Activated T-helper 1 cell treated with Interleukin-2 at 50 U/mL for 16 hours (primary cell): ENCODE measurements around the gene TCN2.
"Not testable (repeated sequence)": the region's sequence is repeated elsewhere in the genome, so short reads cannot be mapped to it uniquely, and the experiment has no call there.

Experiments
- DNase-seq: peaks from one replicate; pipeline ENCODE4 v3.0.0-alpha.2; 2020; ENCODE audit warnings: low read depth

The TCN2 gene

DNA sequence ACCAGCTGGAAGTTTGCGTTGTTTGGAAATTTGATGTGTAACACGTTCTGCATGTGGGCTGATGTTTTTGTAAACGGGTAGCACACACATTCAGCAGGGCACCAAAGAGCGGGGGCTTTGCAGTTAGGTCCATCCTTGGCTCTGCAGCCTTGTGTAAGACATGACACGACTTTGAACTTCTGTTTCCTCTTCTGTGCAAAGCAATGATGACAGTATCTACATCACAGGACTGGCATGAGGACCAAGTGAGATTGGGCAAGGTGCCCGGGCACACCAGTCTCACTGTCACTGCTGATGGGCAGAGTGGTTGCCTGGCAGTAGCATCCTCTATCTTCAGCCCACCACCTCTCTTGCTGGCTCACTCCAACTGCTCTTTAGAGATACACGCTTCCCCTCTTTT lies 3.3 kb downstream of the TCN2 start:
- no peak for DNase-seq

DNA sequence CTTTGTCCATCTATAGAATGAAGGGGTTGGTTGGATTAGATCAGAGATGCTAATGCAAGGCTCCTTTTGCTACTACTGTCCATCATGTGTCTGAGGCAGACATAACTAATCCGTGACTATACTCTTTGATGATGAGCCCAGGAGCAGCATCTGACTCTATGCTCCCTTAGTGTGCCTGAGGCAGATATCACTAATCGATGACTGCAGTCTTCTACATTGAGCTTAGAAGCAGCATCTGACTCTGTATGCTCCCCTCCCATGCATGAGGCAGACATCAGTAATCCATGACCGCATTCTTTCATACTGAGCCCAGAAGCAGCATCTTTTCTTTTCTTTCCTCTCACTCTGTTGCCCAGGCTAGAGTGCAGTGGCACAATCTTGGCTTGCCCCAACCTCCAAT lies 4.2 kb downstream of the TCN2 start:
- DNase-seq: no peak

DNA sequence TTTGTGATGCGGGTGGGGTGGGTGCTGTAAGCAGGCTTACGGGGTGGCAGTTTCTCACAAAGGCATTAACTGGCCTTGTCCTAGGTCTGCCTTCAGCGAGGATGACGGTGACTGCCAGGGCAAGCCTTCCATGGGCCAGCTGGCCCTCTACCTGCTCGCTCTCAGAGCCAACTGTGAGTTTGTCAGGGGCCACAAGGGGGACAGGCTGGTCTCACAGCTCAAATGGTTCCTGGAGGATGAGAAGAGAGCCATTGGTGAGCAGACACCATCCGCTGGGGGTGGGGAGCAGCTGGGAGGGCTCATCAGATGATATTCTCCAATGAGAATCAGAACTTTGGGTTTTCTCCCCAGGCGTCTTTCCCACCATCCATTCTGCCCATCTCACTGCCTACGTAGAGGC lies 5.8 kb downstream of the TCN2 start:
- no peak for DNase-seq

GRCh38 chr22:30614268-30614667 lies 7.3 kb downstream of the TCN2 start:
- DNase-seq: no peak

- DNase-seq: no peak
These were observed 7.9 kb downstream of the TCN2 start for GRCh38 chr22:30614879-30615278.

GRCh38 chr22:30615543-30615954 lies 8.6 kb downstream of the TCN2 start:
- no peak for DNase-seq

GRCh38 chr22:30617819-30618218 lies 10.8 kb downstream of the TCN2 start:
- DNase-seq: no peak

DNA sequence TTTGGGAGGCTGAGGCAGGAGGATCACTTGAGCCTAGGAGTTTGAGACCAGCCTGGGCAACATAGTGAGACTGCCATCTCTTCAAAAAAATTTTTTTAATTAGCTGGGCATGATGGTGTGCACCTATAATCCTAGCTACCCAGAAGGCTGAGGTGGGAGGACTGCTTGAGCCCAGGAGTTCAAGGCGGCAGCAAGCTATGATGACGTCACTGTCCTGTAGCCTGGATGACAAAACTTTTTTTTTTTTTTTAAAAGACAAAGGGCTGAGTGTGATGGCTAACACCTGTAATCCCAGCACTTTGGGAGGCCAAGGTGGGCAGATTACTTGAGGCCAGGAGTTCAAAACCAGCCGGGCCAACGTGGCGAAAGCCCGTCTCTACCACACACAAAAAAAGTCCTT lies 12.9 kb downstream of the TCN2 start:
- not testable (repeated sequence) for DNase-seq

GRCh38 chr22:30626413-30626812 lies 19.4 kb downstream of the TCN2 start:
- DNase-seq: no peak

DNA sequence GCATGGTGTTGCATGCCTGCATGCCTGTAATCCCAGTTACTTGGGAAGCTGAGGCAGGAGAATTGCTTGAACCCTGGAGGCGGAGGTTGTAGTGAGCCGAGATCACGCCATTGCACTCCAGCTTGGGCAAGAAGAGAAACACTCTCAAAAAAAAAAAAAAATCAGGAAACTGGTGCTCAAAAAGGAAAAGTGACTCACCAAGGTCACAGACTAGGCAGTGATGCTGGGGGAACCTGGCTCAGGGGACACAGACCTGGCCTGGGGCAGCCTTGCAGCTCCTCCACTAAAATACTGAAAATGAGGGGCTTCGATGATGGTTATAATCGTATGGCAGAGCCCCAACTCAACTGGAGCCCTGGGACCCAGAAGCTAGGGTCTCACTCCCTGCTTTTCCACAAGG lies 20.5 kb downstream of the TCN2 start:
- DNase-seq: no peak

DNA sequence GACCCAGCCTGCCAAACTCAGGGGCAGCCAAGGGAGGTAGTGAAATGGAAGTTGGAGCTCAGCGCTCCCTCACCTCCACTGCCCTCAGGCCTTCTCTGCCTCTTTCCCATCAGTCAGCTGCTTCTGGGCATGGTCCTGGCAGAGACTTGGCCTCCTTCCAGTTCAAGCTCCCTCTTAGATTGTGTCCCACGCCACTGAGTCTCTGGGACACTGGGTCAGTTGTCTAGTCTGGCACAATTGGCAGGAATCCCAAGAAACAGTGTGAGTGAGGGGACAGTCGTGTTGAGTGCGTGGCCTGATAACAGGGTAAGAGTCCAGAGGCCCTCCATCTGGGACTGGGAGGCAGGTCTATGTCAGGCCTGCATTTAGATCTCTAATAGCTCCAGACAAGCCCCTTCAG lies 21.5 kb downstream of the TCN2 start:
- no peak for DNase-seq

DNA sequence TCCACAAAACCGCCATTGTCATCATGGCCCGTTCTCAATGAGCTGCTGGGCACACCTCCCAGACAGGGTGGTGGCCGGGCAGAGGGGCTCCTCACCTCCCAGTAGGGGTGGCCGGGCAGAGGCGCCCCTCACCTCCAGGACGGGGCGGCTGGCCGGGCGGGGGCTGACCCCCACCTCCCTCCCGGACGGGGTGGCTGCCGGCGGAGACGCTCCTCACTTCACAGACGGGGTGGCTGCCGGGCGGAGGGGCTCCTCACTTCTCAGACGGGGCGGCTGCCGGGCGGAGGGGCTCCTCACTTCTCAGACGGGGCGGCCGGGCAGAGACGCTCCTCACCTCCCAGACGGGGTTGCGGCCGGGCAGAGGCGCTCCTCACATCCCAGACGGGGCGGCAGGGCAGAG lies 24.5 kb downstream of the TCN2 start:
- DNase-seq: not testable (repeated sequence)

DNA sequence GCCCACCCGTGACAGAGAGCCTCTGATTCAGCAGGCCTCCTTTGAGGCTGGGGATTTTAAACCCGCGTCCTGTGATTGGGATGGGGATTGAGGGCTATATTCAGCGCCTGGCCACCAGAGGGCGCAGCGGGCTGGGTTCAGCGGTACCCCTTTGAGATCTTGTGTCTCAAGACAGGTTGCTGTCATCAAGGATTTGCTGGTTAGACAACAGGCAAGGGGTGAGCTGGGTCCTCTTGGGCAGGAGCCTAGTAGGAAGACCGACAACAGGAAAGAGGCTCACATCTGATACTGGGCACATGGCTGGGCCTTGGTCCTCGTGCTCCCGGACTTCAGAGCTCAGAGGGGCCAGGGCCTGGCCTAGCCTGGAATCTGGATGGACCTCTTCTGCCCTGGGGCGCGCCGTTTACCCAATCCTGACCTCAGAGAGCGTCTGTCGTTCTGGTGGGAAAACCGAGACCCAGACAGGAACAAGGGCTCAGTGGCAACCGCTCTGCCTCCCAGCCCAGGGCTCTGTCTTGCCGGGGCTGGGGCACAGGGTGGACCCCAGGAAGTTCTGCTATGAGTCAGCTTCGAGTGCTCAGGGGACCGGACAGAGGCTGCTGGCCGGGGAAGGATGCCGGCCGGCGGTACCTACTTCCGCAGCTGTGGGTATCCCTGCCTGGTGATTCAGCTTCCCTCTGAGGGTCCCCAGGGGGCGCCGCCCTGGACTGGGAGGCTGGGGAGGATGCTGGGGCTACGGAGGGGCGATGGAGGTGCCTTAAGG lies 27.7 kb downstream of the TCN2 start:
- DNase-seq: peak; percentile 82

GRCh38 chr22:30635273-30636225 lies 28.6 kb downstream of the TCN2 start, which contains the start of gene SLC35E4:
SLC35E4 (plus strand) TSS chr22:30635781; CDS start chr22:30636451, 670 bp downstream.
- DNase-seq: peak; percentile 94

DNA sequence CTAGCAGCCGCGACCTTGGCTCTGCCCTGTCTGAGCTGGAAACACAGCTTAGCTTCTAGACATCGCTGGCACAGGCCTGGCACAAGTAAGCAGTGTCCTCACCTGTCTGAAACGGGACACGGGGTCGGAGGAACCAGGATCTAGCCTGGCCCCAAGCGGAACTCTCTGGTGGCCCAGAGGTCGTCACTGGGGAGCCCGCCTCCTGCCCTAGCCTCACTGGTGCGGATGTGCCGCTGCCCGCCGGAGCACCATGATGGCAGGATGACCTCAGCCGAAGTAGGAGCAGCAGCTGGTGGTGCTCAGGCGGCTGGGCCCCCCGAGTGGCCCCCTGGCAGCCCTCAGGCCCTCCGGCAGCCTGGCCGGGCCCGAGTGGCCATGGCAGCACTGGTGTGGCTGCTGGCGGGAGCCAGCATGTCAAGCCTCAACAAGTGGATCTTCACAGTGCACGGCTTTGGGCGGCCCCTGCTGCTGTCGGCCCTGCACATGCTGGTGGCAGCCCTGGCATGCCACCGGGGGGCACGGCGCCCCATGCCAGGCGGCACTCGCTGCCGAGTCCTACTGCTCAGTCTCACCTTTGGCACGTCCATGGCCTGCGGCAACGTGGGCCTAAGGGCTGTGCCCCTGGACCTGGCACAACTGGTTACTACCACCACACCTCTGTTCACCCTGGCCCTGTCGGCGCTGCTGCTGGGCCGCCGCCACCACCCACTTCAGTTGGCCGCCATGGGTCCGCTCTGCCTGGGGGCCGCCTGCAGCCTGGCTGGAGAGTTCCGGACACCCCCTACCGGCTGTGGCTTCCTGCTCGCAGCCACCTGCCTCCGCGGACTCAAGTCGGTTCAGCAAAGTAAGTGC lies 29.5 kb downstream of the TCN2 start:
- DNase-seq: no peak

DNA sequence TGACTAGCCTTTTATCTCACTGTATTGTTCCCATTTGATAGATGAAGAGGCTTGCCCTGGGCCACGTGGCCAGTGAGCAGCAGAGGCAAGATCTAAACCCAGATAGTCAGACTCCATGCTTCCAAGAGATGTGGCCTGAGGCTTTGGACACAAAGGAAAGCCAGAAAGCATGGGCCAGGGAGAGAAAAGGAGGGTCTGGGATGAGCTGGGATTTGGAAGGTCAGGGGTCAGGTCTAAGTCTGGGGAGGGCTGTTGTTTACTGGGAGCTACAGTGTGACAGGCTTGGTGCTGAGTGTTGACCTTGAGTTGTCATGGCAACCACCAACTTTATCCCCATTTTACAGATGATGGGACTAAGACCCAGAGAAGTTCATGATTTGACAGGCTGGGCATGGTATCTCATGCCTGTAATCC lies 30.7 kb downstream of the TCN2 start:
- DNase-seq: no peak

- DNase-seq: no peak
These were observed 33.4 kb downstream of the TCN2 start for GRCh38 chr22:30640361-30640760.

DNA sequence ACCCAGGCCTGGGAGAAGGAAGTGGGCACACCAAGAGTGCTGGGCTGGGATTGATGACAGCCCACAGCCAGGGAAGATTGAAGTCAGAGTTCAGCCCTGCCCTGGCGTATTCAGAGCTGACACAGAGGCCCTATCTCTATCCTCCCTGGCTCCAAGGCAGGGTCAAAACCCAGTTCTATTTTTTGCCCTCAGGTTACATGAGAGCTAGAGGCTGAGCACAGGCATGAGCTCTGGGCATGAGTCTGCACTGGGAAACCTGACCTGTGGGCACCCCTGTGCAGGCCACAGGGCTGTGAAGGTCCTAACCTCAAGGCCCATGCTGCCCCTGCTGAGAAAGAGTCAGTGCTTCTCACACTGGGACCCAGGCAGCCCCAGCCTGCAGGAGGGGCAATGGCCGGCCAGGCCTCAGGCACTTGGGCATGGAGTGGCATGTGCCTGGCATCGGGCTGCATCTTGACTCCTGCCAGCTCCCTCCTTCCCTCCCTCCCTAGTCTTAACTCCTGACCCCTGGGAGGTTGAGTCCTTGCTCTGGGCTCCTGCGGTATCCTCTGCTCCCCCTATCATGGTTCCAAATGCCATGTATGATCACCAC lies 34.0 kb downstream of the TCN2 start:
- no peak for DNase-seq

- no peak for DNase-seq
These were observed 36.3 kb downstream of the TCN2 start for GRCh38 chr22:30643055-30643875.

DNA sequence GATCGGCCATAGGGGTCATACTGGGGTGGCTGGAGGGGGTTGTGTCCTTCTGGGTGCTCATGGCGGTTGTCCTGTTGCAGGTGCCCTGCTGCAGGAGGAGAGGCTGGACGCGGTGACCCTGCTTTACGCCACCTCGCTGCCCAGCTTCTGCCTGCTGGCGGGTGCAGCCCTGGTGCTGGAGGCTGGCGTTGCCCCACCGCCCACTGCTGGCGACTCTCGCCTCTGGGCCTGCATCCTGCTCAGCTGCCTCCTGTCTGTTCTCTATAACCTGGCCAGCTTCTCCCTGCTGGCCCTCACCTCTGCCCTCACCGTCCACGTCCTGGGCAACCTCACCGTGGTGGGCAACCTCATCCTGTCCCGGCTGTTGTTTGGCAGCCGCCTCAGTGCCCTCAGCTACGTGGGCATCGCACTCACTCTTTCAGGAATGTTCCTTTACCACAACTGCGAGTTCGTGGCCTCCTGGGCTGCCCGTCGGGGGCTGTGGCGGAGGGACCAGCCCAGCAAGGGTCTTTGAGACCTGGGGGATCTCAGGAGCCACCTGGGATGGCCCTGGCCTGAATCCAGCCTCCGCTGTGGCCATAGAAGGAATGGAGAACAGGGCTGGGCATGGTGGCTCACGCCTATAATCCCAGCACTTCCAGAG lies 39.7 kb downstream of the TCN2 start:
- DNase-seq: no peak
